ENCODE results near the gene PARD3B. TPM values are rescaled to one million over a fixed set of nuclear protein-coding genes. Genes with fewer than 3 reads are reported as not detected.

The PARD3B gene
- total and polyA plus RNA-seq, 2 donors (not counting 1 experiment from before 2014, with no cell fraction given): 7.4 to 20.6 TPM

GRCh38 chr2:205010196-205010595, 464.9 kb downstream of the PARD3B start:
- Histone ChIP-seq H3K4me3 (replicated peaks in 1 of 4; ENCODE audit: control extremely low read depth in 1 of 4, insufficient read depth in 1 of 4, low read depth in 3 of 4, low read length in 4 of 4) (no peak overlapping the region), H3K9me3 (ENCODE audit: control insufficient read depth, insufficient read depth, low read depth, low read length) (no peaks in the 10 kb centered on the region), H3K4me1 (ENCODE audit: control insufficient read depth, extremely low read depth, insufficient read depth, low read length) (no peaks in the 10 kb centered on the region), H3K27ac (ENCODE audit: insufficient read depth, low read length) (no peak overlapping the region), H3K4me2 (ENCODE audit: extremely low read depth, insufficient read depth, low read length) (no peak overlapping the region), H3K79me2 (ENCODE audit: control insufficient read depth, insufficient read depth, low read length) (no peaks in the 10 kb centered on the region), H3K9ac (ENCODE audit: insufficient read depth, low read length) (no peak overlapping the region), H3K36me3 (ENCODE audit: control insufficient read depth, insufficient read depth, low read length) (no peaks in the 10 kb centered on the region), H2AFZ (ENCODE audit: low read length) (no peak overlapping the region), H3K27me3 (ENCODE audit: control insufficient read depth, insufficient read depth, low read length) (no peaks in the 10 kb centered on the region), H4K20me1 (ENCODE audit: control insufficient read depth, extremely low read depth, insufficient read depth, low read length) (no peaks in the 10 kb centered on the region)
- DNase-seq (ENCODE audit: low read depth in 2 of 2): no peak
- no peak for TF ChIP-seq EZH2 (IDR thresholded peaks at IDR 0.05; ENCODE audit: low read length, missing control alignments)
- no peak for TF ChIP-seq CTCF (conservative IDR thresholded peaks at IDR 0.05 in 1 of 2, IDR thresholded peaks at IDR 0.05 in 1 of 2; ENCODE audit: low read depth in 1 of 2, low read length in 2 of 2)

GRCh38 chr2:205011031-205011430, 465.8 kb downstream of the PARD3B start:
- Histone ChIP-seq H2AFZ (ENCODE audit: low read length) (no peak overlapping the region), H3K4me2 (ENCODE audit: extremely low read depth, insufficient read depth, low read length) (no peak overlapping the region), H3K27me3 (ENCODE audit: control insufficient read depth, insufficient read depth, low read length) (no peaks in the 10 kb centered on the region), H3K9me3 (ENCODE audit: control insufficient read depth, insufficient read depth, low read depth, low read length) (no peaks in the 10 kb centered on the region), H3K79me2 (ENCODE audit: control insufficient read depth, insufficient read depth, low read length) (no peaks in the 10 kb centered on the region), H3K4me3 (replicated peaks in 1 of 4; ENCODE audit: control extremely low read depth in 1 of 4, insufficient read depth in 1 of 4, low read depth in 3 of 4, low read length in 4 of 4) (no peak overlapping the region), H3K9ac (ENCODE audit: insufficient read depth, low read length) (no peak overlapping the region), H3K36me3 (ENCODE audit: control insufficient read depth, insufficient read depth, low read length) (no peaks in the 10 kb centered on the region), H3K4me1 (ENCODE audit: control insufficient read depth, extremely low read depth, insufficient read depth, low read length) (no peaks in the 10 kb centered on the region), H3K27ac (ENCODE audit: insufficient read depth, low read length) (no peak overlapping the region), H4K20me1 (ENCODE audit: control insufficient read depth, extremely low read depth, insufficient read depth, low read length) (no peaks in the 10 kb centered on the region)
- TF ChIP-seq CTCF (conservative IDR thresholded peaks at IDR 0.05 in 1 of 2, IDR thresholded peaks at IDR 0.05 in 1 of 2; ENCODE audit: low read depth in 1 of 2, low read length in 2 of 2): no peak
- no peak for TF ChIP-seq EZH2 (IDR thresholded peaks at IDR 0.05; ENCODE audit: low read length, missing control alignments)
- DNase-seq (ENCODE audit: low read depth in 2 of 2): no peak

GRCh38 chr2:205012961-205013360, 467.7 kb downstream of the PARD3B start:
- H4K20me1 ChIP-seq (ENCODE audit: control insufficient read depth, extremely low read depth, insufficient read depth, low read length): no peaks in the 10 kb centered on the region
- no peaks in the 10 kb centered on the region for H3K36me3 ChIP-seq (ENCODE audit: control insufficient read depth, insufficient read depth, low read length)

More at GRCh38 chr2:205012961-205013360, 467.7 kb downstream of the PARD3B start:
- H3K9me3 ChIP-seq (ENCODE audit: control insufficient read depth, insufficient read depth, low read depth, low read length): no peaks in the 10 kb centered on the region
- H3K4me2 ChIP-seq (ENCODE audit: extremely low read depth, insufficient read depth, low read length): no peak overlapping the region
- TF ChIP-seq EZH2 (IDR thresholded peaks at IDR 0.05; ENCODE audit: low read length, missing control alignments) (no peak), CTCF (conservative IDR thresholded peaks at IDR 0.05 in 1 of 2, IDR thresholded peaks at IDR 0.05 in 1 of 2; ENCODE audit: low read depth in 1 of 2, low read length in 2 of 2) (no peak)
- H3K79me2 ChIP-seq (ENCODE audit: control insufficient read depth, insufficient read depth, low read length): no peaks in the 10 kb centered on the region
- no peaks in the 10 kb centered on the region for H3K4me1 ChIP-seq (ENCODE audit: control insufficient read depth, extremely low read depth, insufficient read depth, low read length)
- no peak overlapping the region for H3K9ac ChIP-seq (ENCODE audit: insufficient read depth, low read length)
- no peak overlapping the region for H3K27ac ChIP-seq (ENCODE audit: insufficient read depth, low read length)
- no peak overlapping the region for H3K4me3 ChIP-seq (replicated peaks in 1 of 4; ENCODE audit: control extremely low read depth in 1 of 4, insufficient read depth in 1 of 4, low read depth in 3 of 4, low read length in 4 of 4)
- H2AFZ ChIP-seq (ENCODE audit: low read length): no peak overlapping the region
- no peak for DNase-seq (ENCODE audit: low read depth in 2 of 2)
- no peaks in the 10 kb centered on the region for H3K27me3 ChIP-seq (ENCODE audit: control insufficient read depth, insufficient read depth, low read length)

All from fibroblast of lung (primary cell).